NCI-H2171 (cell line): Measurements from ENCODE around the gene PRSS53.
"Not testable (repeated sequence)": the region's sequence is repeated elsewhere in the genome, so short reads cannot be mapped to it uniquely, and the experiment has no call there.

Source experiments
- DNase-seq: peaks from one replicate; lab custom pipeline; 2025; lab: John Stamatoyannopoulos, UW

Gene PRSS53

GRCh38 chr16:31117384-31118222 lies 28.9 kb upstream of the PRSS53 start, which contains the start of gene KAT8:
TSS of gene KAT8 (plus strand) at chr16:31117664. CDS start at chr16:31117682, 18 bp downstream.
- DNase-seq = peak; percentile 98

- DNase-seq = no peak
These were observed 25.7 kb upstream of the PRSS53 start for GRCh38 chr16:31114468-31114867.

- no peak for DNase-seq
These were observed 24.7 kb upstream of the PRSS53 start for GRCh38 chr16:31113121-31114120.

- no peak for DNase-seq
These were observed 24.0 kb upstream of the PRSS53 start for GRCh38 chr16:31112711-31113110.

GRCh38 chr16:31111881-31112466 lies 23.2 kb upstream of the PRSS53 start:
- no peak for DNase-seq

GRCh38 chr16:31110106-31111034 lies 21.6 kb upstream of the PRSS53 start:
- no peak for DNase-seq

- no peak for DNase-seq
These were observed 20.9 kb upstream of the PRSS53 start for GRCh38 chr16:31109622-31110021.

- no peak for DNase-seq
These were observed 20.2 kb upstream of the PRSS53 start for GRCh38 chr16:31108794-31109558.

GRCh38 chr16:31108035-31108793 lies 19.5 kb upstream of the PRSS53 start, which contains the start of gene BCKDK:
TSS of gene BCKDK (plus strand) at chr16:31108386. CDS start at chr16:31109224, 838 bp downstream.
- peak; percentile 55 for DNase-seq

GRCh38 chr16:31107465-31107867 lies 18.7 kb upstream of the PRSS53 start:
- DNase-seq = no peak

- no peak for DNase-seq
These were observed 18.0 kb upstream of the PRSS53 start for GRCh38 chr16:31106509-31107464.

GRCh38 chr16:31105677-31106213 lies 17.0 kb upstream of the PRSS53 start:
- DNase-seq = peak; percentile 18

- not testable (repeated sequence) for DNase-seq
These were observed 12.3 kb upstream of the PRSS53 start for GRCh38 chr16:31100876-31101641.

GRCh38 chr16:31099860-31100638 lies 11.3 kb upstream of the PRSS53 start:
- DNase-seq = no peak

GRCh38 chr16:31094424-31095120 lies 5.8 kb upstream of the PRSS53 start, which contains the start of gene VKORC1:
TSS of gene VKORC1 (minus strand) at chr16:31094797. CDS start at chr16:31094729, 68 bp downstream.
- DNase-seq = peak; percentile 94

- no peak for DNase-seq
These were observed 5.3 kb upstream of the PRSS53 start for GRCh38 chr16:31094088-31094423.
